Measurements from ENCODE around the gene CTDSPL. TPM values are rescaled to one million over a fixed set of nuclear protein-coding genes. Genes with fewer than 3 reads are reported as not detected.

CTDSPL gene
- total RNA-seq, 1 donor from 2014 or later = 43.0 TPM

GRCh38 chr3:37926611-37927010 is 64.9 kb downstream of the CTDSPL start:
- peaks cover 13% of the 10 kb centered on the region for H3K36me3 Mint-ChIP-seq
- Histone ChIP-seq H3K4me2 (no peak overlapping the region), H3K9ac (no peak overlapping the region), H3K4me3 (no peak overlapping the region), H3K27me3 (no peaks in the 10 kb centered on the region), H3K79me2 (ENCODE audit: low read depth) (peaks cover 16% of the 10 kb centered on the region), H4K20me1 (ENCODE audit: low read depth) (no peaks in the 10 kb centered on the region), H3K36me3 (no peaks in the 10 kb centered on the region), H3K27ac (no peak overlapping the region), H3F3A (ENCODE audit: low read depth) (no peaks in the 10 kb centered on the region), H3K9me3 (ENCODE audit: low read depth) (no peaks in the 10 kb centered on the region), H2AFZ (replicated peaks) (no peak overlapping the region), H3K4me1 (peaks cover 11% of the 10 kb centered on the region)
- no peak for DNase-seq (ENCODE audit: low spot score)
- H3K27me3 Mint-ChIP-seq (ENCODE audit: insufficient read depth, low read depth) = peaks cover 2% of the 10 kb centered on the region
- no peak overlapping the region for H3K27ac Mint-ChIP-seq
- TF ChIP-seq CTCF (IDR thresholded peaks at IDR 0.05) (no peak), EZH2phosphoT487 (IDR thresholded peaks at IDR 0.05) (no peak), EZH2 (IDR thresholded peaks at IDR 0.05) (no peak)
- peaks cover 20% of the 10 kb centered on the region for H3K9me3 Mint-ChIP-seq
- H3K4me3 Mint-ChIP-seq = no peak overlapping the region
- H3K4me1 Mint-ChIP-seq = peaks cover 30% of the 10 kb centered on the region

DNA sequence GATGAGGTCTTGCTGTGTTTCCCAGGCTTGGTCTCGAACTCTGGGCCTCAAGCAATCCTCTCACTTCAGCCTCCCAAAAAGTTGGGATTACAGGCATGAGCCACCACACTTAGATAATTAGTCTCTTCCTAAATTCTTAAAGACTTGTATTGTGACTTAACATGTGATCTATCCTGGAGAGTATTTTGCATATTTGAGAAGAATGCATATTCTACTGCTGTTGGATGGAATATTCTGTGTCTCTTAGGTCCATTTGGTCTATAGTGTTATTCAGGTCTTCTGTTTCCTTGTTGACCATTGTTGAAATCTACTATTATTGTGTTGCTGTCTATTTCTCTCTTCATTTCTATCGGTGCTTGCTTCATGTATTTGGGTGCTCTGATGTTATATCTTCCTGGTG is 68.8 kb downstream of the CTDSPL start:
- DNase-seq (ENCODE audit: low spot score) = no peak
- peaks cover 11% of the 10 kb centered on the region for H3K36me3 Mint-ChIP-seq
- no peak overlapping the region for H2AFZ ChIP-seq (replicated peaks)

GRCh38 chr3:37932505-37932904 is 70.8 kb downstream of the CTDSPL start:
- H3K4me3 Mint-ChIP-seq = no peak overlapping the region
- no peak overlapping the region for H3K27ac ChIP-seq
- peaks cover 6% of the 10 kb centered on the region for H3K4me1 ChIP-seq
- H3K4me1 Mint-ChIP-seq = peaks cover 16% of the 10 kb centered on the region
- H3K9me3 Mint-ChIP-seq = peaks cover 20% of the 10 kb centered on the region
- no peak overlapping the region for H3K27ac Mint-ChIP-seq
- no peaks in the 10 kb centered on the region for H3F3A ChIP-seq (ENCODE audit: low read depth)
- H4K20me1 ChIP-seq (ENCODE audit: low read depth) = no peaks in the 10 kb centered on the region
- no peak for TF ChIP-seq EZH2 (IDR thresholded peaks at IDR 0.05)
- no peak for TF ChIP-seq CTCF (IDR thresholded peaks at IDR 0.05)
- TF ChIP-seq EZH2phosphoT487 (IDR thresholded peaks at IDR 0.05) = no peak
- no peak overlapping the region for H2AFZ ChIP-seq (replicated peaks)
- H3K9ac ChIP-seq = no peak overlapping the region
- DNase-seq (ENCODE audit: low spot score) = no peak
- H3K27me3 Mint-ChIP-seq (ENCODE audit: insufficient read depth, low read depth) = peaks cover 4% of the 10 kb centered on the region
- no peaks in the 10 kb centered on the region for H3K27me3 ChIP-seq
- no peak overlapping the region for H3K4me3 ChIP-seq
- H3K9me3 ChIP-seq (ENCODE audit: low read depth) = no peaks in the 10 kb centered on the region
- H3K36me3 ChIP-seq = no peaks in the 10 kb centered on the region
- H3K4me2 ChIP-seq = no peak overlapping the region
- H3K79me2 ChIP-seq (ENCODE audit: low read depth) = peaks cover 16% of the 10 kb centered on the region
- H3K36me3 Mint-ChIP-seq = peaks cover 9% of the 10 kb centered on the region

More for the DNA sequence above, 68.8 kb downstream of the CTDSPL start:
- no peak overlapping the region for H3K4me2 ChIP-seq
- Mint-ChIP-seq H3K9me3 (peaks cover 20% of the 10 kb centered on the region), H3K27ac (no peak overlapping the region), H3K4me1 (peaks cover 15% of the 10 kb centered on the region), H3K27me3 (ENCODE audit: insufficient read depth, low read depth) (peaks cover 3% of the 10 kb centered on the region), H3K4me3 (no peak overlapping the region)
- H3K4me1 ChIP-seq = peaks cover 7% of the 10 kb centered on the region
- no peaks in the 10 kb centered on the region for H3K36me3 ChIP-seq
- TF ChIP-seq CTCF (IDR thresholded peaks at IDR 0.05) (no peak), EZH2 (IDR thresholded peaks at IDR 0.05) (no peak), EZH2phosphoT487 (IDR thresholded peaks at IDR 0.05) (no peak)
- no peak overlapping the region for H3K4me3 ChIP-seq
- no peaks in the 10 kb centered on the region for H4K20me1 ChIP-seq (ENCODE audit: low read depth)
- H3K79me2 ChIP-seq (ENCODE audit: low read depth) = peaks cover 16% of the 10 kb centered on the region
- no peaks in the 10 kb centered on the region for H3K9me3 ChIP-seq (ENCODE audit: low read depth)
- no peaks in the 10 kb centered on the region for H3K27me3 ChIP-seq
- no peak overlapping the region for H3K9ac ChIP-seq
- H3K27ac ChIP-seq = no peak overlapping the region
- no peaks in the 10 kb centered on the region for H3F3A ChIP-seq (ENCODE audit: low read depth)

All from neural progenitor cell (in vitro differentiated cells).